Measurements from ENCODE around the gene HMX3. TPM values are rescaled to one million over a fixed set of nuclear protein-coding genes. Genes with fewer than 3 reads are reported as not detected.

HMX3 gene
- total RNA-seq, 1 donor from 2014 or later: 1.6 TPM

DNA sequence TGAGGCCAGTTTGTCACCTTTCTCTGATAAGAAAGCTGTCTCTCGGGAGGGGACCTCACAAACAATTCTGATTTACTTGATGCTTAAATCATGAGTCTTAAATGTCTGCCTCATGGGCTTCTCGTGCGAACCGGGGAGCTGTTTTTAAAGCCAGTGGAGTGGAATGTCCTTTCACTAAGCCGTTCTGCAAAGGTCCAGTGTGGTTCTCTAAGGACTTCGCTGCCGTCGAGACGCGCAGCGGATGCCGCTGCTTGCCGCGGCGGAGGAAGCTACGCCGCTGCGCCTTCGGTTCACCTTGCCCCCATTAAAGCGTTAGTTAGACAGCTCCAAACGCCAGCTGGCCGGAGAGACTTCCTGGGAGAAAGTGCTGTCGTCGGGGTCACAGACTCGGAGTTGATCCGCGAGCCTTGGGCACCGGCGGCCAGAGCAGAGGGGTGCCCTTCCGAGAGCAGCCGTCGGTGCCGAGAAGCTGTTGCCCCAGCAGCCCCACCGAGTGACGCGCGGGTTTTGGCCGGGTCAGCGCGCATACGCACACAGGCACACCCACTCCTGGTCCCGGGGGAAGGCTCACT is 1.3 kb upstream of the HMX3 start:
- DNase-seq (ENCODE audit: low spot score): no peak

DNA sequence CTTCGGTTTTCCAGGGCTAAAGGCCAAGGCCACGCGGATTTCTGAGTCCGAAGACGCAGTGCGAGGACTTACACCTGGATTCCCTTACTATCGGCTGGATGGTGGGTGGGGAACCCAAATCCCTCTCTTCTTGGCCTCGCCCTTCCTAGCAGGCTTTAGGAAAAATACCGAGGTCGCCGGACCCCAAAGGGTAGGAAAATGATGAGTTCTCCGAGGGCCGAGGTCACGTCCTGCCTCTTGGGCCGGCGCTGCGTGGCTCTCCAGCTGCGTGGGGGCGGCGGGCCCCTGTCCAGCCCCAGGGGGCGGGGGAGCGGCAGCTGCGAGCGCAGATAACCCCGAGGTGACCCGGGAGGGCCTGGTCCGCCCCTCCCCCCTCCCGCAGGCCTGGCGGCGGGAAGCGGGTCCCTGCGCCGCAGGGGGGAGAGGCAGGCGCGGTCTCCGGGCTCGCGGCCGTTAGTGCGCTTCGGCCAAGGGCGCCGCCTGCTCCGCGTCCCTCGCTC is 805 bp upstream of the HMX3 start:
- no peak for DNase-seq (ENCODE audit: low spot score)

DNA sequence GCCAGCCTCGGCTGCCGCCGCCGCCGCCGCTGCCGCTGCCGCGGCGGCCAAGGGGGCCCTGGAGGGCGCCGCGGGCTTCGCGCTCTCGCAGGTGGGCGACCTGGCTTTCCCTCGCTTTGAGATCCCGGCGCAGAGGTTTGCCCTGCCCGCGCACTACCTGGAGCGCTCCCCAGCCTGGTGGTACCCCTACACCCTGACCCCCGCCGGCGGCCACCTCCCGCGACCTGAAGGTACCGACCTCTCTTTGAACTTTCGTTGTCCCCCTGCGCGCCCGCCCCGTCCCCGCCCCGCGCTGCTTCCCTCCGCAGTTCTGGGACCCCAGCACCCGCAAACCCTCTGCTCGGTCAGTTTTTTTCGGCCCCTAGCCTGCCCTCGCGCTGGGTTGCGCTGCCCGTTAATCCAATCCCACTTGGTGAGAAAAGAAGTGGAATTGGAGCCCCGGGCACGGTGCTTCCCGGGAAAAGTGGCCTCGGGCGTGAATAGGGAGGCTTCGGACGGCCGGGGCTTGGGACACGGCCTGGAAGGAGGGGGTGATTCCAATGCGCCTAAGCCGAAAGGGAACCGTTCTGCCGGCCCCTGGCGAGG is 543 bp downstream of the HMX3 start:
- no peak for DNase-seq (ENCODE audit: low spot score)

DNA sequence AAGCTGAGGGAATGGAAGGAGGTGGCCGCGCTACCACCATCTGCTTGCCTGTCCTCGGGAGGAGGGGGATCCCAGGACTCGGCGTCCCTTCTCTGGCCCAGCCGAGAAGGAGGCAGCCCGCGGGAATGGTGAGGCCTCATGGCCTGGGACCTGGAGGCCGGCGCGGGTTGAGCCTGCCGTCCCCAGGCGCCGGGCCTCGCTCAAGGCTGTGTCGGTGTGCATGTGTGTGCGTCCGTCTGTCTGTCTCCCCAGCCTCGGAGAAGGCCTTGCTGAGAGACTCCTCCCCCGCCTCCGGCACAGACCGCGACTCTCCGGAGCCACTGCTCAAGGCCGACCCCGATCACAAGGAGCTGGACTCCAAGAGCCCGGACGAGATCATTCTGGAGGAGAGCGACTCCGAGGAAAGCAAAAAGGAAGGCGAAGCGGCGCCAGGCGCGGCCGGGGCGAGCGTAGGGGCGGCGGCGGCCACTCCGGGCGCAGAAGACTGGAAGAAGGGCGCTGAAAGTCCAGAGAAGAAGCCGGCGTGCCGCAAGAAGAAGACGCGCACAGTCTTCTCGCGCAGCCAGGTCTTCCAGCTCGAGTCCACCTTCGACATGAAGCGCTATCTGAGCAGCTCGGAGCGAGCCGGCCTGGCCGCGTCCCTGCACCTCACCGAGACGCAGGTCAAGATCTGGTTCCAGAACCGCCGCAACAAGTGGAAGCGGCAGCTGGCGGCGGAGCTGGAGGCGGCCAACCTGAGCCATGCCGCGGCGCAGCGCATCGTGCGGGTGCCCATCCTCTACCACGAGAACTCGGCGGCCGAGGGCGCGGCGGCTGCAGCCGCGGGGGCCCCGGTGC is 1.3 kb downstream of the HMX3 start:
- DNase-seq (ENCODE audit: low spot score): no peak

DNA sequence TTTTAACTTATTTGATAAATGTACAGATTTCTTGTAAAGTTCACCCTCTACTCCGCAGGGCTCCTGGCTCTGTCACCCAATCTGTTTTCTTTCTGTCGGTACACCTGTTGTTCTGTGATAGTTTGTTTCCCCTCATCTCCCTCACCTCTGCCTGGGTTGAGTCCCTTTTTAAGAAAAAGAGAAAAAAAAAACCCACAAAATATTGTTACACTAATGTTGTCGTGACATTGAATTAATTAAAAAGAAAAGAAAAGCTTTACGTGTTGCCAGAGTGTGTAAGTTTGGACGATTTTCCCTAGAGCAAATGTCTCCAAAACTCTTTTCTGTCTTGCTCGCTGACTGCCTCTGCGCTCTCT is 3.4 kb downstream of the HMX3 start:
- no peak for DNase-seq (ENCODE audit: low spot score)

DNA sequence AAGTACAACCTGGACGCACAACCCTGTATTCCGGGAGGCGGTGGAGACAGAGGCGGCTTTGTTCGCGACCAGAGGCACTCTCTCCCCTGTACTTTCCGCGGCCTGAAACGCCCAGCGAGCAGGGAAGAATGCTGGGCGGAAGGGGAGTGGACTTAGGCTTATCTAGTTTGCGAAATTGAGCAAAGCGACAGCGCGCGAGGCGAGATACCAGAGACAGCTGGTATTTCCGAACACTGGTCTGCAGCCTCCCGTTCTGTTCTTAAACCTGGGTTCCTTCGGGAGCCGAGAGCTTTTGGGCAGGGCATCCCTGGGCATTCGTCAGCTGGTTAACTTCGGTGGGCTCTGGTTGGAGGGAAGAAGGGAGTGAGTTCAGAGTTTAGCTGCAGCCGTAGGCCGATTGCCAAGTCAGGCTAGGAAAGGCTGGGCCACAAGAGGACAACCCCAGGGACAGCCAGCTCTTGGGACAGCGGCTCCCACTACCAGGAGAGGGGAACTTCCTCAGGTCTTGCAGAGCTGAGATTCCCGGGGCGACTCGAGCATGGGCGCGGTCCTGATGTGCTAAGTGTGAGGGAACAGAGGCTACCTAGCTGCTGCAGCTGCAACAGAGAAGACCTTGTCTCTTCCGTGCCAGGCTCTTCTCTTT is 3.9 kb downstream of the HMX3 start:
- no peak for DNase-seq (ENCODE audit: low spot score)

DNA sequence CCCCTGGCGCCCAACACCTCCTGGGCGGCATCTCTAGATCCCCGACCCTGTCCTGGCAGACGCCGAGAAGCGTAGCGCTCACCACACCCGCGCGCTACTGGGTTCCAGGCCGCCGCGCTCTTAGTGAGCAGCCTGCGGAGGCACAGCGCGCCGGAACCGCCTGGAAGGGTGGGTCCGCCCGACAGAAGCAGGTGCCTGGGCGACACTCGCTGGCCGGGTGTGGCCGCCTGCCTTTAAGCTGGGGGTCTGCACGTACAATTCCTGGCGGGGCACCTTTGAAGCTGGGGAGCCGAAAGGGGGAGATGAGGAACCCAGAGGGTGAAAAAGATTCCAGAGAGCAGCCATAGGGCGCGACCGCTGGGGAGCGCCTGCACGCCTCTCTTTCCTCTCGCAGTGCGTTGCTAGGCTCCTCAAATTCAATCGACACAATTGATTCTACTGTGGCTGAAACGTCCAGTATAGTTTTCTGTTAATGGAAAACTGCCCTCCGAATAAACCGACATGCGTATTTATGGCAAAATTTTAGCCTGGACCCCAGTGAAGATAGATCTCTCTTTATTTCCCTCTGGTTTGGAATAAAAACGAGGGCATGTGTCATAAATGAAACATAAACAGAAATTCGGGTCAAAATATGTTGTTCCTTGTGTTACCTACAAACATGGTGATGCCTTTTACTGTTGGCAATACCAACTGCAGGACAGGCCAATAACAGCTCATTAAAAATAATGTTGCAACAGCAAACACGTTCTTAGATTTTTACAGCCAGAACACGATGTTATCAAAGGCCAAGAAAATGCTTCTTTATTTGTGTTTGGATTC is 4.6 kb downstream of the HMX3 start:
- no peak for DNase-seq (ENCODE audit: low spot score)

DNA sequence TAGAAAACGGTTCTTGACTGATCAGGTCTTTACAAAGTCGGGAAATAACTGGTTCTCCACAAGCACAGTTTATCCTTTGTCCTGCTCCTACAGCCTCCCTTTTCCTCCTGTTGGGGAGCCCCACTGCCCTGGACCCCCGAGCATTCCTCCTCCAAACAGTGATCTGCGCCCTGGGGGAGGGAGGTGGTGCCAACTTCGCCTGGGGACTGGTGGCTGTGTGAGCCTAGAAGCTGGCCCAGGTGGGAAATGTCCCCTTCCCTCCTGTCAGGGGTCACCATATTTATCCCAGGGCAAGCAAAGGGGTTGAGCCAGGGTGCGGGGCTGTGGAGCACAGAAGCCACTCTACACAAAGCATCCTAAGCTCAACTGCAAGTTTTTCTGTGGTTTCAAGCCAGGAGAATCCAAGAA is 5.2 kb downstream of the HMX3 start:
- no peak for DNase-seq (ENCODE audit: low spot score)

DNA sequence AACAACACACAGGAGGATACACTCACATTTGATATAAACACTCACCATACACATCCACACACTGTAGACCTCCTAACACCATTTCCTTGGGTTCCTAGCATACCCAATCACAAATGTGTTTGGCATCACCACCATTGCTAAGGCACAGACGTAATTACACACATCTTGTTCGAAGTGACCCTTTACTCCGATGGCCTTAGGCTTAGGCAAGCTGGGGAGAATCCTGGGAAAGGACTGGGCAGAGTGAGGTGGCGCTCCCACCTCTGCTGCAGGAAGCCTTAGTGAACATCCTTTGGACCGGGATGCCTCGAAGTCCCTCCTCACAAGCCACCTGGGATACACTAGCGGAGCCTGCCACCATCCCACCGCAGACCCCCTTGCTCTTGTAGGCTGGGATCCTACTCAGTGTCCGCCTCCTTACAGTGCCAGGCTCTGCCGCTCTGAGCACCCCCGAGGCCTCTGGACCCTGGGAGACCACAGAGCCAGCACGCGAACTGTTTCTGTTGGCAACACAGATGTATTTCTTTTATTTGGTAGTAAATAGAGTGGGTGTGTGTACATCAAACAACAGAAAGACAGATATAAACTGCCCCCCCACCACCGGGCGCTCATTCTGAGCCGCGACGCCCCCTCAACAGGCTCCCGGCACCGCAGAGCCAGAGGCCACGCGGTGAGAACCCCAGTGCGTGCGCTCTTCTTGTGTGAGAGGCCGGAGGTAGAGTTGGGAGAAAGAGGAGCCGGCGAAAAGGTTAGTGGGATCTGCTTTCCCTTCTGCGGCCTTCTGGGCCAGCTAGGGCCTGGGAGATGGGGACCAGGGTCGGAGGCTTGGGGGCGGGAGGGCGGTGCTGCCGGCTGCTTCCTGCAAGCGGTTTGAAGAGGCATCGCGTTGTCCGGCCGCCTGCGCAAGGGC is 6.3 kb downstream of the HMX3 start:
- no peak for DNase-seq (ENCODE audit: low spot score)

DNA sequence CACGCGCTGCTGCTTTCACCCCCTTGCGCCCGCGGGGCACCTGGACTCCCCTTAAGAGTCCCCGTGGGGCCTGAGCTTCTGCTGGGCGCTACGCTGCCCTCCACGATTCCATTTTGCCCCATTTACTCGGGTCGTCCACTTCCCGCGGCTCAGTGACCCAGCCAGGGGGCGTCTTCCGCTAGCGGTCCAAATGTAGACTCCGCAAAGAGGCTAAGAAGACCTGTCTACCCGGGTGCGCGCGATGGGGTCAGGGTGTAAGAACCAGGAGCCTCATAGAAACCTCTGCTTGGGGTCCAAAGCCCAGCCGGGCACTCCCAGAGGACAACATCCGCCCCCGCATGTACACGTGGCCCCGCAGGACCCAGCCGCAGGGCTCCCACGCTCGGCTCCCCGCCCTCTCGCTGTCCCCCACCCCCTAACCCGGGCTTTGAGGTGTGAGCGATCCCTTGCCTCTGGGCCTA is 7.0 kb downstream of the HMX3 start:
- DNase-seq (ENCODE audit: low spot score): no peak

DNA sequence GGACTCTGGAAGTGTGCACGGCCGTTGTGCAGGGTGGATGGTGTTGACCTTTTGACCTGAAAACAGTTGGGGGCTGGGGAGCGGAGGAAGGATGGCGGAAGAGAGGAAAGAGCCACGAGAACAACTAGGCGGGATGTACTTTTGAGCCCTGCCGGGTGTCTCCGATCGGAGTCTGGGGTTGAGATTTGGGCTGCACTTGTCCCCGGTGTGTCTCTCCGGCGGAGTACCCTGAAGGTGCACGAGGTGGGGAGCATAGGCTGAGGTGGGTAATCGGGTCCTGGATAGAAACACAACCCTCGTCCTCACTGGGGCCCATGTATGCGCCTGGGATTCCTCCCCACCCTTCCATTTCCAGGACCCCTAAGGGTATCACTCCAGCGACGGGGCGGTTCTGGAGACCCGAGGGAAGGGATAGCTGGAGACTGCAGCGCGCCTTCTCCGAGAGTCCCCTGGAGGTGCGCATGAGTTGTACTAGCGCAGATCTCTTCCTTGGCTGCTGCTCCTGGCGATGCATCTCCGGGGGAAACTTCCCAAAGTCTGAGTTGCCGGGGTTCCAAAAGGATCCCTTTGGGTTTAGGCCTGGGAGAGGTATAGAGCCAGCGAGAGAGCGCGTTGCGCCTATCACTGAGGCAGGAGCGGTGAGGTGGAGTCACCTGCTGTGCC is 7.5 kb downstream of the HMX3 start:
- no peak for DNase-seq (ENCODE audit: low spot score)

DNA sequence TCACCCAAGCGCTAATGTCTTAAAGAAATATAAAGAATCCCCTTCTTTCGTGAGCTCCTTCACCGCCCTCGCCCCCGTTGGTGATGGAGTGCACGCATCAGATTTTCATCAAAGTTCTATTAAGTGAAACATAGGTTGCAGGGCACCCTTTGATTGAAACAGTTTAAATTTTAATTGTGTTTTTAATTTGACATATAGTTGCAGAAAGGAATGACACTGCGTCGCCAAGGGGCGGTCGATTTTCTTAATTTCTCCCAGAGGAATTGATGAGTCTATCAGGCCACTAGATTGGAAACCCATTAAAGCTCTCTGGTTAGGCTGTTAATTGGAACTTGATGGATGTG is 8.0 kb downstream of the HMX3 start:
- DNase-seq (ENCODE audit: low spot score): no peak

DNA sequence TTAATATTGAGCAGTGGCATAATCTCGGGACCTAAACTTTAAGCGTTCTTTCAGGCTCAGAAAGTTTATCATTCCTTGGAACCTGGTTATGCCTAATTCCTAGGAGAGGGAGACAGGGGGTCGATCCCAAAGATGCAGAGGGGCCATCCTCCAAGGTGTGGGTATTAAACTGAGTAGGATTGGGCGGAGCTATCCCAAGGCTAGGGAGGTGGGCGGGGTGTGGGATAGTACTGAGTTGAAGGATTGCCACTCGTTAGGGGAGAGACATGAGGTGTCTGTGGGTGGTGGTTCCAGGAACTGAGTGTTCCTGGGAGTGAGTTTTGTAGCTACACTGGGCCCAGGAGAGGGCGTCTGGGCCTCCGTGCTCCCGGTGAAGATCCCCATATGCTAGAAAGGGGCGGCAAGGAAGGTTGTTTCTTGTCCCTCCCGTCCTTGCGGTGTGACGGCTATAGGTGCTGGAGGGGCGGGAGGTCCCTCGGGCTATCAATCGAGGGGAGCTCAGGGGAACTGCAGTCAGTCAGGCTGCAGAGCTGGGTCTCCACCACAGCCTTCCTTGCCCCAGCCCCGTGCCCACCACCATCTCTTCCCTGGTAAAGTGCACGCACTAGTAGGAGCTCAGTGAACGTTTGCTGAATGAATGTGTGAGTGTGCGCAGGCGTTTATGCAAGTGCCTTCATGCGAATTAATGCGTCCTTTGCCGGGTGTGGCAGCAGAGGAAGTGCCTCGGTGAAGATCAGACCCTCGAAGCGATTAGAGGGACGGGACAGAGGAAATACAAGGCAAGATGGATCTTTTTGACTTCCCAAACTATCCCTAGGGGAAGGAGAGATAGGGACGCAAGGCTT is 9.1 kb downstream of the HMX3 start:
- no peak for DNase-seq (ENCODE audit: low spot score)

DNA sequence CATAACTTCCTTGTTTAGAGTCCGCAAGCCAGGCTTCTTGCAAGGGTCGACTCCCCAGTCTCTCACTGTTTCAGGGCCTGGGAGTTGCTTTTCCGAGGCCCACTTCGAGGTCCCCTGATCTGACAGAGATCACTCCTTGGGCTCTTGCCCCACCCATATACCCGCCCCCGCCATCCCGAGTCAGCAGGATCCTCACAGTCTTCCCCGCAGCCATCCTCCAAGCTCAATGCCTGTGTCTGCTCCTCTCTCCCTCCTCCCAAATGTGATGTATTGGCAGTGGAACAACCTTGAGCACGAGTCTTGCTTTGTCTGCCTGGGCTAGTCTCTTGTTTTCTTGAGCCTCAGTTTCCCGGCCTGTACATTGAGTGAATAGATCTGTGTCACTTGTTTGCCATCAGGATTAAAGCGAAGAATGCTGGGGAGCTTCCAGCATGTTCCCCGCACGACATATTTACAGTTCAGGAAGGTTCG is 9.8 kb downstream of the HMX3 start:
- no peak for DNase-seq (ENCODE audit: low spot score)

DNA sequence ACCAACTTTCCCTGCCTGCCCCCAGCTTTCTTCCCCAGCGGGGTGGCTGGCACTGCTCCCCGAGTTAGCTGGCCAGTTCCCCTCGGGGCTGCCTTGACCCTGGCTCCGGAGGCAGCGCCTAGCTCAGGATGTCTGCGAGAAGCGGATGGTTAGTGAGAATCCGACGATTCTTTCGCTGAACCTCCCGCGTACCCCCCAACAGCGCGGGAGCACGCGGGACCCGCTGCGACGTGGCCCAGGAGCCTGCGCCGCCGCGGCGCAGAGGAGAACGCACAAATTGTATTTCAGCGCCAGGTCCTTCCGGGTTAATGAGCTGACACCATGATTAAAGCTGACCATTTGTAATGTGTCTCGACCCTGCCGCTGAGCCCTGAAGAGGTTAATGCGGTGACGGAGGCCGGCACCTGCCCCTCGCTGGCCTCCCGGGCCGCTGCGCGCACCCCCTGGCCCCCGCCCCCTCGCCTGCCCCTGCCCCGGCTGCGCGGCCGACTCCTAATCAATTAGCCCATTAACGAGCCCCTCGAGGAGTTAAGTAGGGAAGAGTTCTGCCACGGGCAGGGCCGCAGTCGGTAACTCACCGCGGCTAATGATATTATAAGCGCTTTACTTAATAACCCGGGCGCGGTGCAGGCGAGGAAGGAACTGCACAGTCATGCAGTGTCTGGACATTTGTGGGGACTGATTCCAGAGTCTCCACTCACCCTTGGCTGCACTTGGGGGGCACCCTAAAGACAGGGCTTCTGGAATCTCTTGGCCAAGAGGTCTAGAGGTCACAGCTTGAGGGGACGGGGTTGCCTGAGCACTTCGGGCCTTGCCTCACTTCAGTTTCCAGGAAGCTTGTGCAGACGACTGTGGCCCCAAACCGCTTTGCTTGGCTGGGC is 10.5 kb downstream of the HMX3 start:
- DNase-seq (ENCODE audit: low spot score): no peak

DNA sequence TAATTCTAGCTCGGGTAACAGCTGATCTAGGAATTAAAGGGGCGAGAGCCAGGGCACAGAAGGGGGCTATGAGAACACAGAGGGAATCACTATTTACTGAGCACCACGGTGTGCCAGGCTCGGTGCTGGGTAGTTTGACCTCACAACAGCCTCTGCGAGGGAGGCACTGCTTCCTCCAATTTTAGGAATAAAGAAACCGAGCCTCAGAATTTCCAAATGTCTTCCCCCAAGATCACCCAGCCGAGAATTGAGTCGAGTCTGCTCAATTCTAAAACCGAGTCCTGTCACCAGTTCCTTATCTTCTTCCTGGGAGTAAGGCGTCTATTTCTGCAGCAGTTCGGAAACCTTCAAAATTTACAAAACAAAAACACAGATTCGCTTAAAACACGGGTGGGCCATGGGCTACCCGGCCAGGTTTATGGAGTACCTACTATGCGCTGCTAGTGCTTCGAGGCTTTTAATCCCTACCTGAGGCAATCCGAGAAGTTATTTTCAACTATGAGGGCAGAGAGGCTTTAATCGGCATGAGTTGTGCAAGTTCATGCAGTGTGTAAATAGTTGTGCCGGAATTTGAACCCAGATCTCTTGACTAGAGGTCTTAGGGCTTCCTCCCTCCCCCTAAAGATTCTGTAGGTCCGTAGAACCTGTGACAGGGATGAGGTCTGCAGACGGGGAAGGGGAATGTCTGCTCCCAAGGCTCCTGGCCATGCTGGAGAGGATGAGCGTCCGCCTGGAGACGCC is 11.3 kb downstream of the HMX3 start:
- no peak for DNase-seq (ENCODE audit: low spot score)

All from mucosa of gallbladder (tissue), 1 donor.